ENCODE results near the gene APBB3.
A peak's percentile ranks its signal among the peaks of the same experiment; 100 is the strongest.

Gene APBB3

DNA sequence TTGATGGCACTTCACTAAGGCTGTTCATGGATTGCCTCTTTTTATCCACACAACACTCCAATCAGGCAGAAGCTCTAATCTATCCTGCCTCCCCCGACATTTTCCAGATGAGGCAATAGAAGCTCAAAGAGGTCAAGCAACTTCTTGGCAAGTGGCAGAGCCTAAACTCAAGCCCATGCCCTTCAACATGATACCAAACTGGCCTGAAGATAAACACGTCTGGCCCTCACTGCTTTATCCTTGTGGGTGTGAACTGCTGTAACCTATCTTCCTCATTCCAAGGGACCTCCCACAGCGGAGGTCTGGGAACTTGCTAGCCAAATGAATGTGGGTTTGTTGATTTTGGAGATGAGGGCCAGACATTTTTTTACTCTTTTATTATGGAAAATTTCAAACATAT is 9.8 kb upstream of the APBB3 start:
- no peak for DNase-seq

DNA sequence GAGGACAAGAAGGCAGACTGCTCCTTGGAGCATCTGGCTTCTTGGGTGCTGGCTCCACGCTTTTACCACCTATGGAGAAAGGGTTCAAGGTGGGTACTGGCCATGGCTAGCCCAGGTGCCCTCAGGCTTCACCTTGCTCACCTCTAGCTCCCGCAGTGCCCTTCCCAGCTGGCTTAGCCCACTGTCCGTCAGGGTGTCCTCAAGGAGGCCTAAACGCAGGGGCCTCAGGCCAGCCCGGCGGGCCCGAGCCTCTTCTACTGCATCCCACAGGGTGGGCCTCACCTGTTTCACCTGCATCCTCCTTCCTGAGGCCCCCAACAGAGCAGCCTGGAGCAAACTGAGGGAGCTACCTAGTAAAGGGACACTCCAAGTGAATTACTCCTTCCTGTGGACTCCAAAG is 9.3 kb upstream of the APBB3 start:
- no peak for DNase-seq

DNA sequence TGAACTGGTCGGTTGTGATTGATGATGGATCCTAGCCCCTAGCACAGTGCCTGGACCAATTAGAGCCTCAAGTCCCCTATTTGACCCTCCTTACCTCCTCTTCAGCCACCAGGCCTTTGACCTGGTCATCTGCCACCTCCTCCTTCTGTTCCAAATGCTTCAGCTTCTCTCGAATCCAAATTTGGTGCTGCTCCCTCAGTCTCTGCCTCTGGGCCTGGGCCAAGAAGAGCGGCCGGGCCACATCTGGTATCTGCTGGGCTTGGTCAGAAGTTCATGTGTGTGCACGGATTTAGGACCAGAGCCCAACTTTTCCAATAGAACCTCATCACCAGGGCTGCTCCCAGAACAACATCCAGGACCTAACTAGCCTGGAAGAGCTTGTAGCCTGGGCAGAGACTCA is 6.7 kb upstream of the APBB3 start:
- no peak for DNase-seq

GRCh38 chr5:140570488-140570887 is 6.1 kb upstream of the APBB3 start:
- DNase-seq, result no peak

DNA sequence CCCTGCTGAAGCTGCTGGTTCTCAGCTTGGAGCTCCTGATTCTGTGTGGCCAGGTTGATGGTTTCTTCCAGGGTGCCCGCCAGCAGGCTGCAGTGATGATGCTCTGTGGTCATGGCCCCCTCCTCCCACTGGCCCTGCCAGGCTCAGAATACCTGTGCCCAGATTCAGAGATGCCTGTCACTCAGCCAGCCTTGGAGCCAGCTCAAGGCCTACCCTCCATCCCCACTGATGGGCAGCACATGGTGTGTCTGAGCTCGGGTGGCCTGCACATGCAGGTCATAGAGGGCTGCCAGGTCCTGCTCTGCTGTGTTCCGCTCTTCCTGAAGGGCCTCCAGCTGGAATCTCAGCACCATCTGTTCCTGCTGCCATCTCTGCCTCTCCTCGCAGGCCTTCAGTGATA is 5.7 kb upstream of the APBB3 start:
- DNase-seq, result no peak

DNA sequence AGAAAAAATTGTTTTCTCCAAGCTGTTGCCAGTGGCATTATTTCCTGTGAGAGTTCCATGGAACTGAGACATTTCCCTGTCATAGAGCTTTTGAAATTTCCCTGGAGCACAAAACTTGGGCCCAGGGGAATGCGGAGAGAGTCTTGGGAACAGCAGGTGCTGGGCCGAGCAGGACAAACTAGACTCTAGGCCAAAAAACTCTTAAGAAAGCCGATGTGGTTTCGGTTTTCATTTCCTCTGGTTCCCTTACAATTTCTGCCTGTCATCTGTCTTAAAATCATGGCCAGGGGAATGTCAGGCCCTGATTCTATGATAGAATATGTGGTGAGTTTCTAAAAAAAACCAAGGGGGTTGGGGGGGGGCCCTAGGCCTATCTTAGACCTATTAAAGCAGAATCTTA is 4.8 kb upstream of the APBB3 start:
- DNase-seq, result no peak

GRCh38 chr5:140568443-140569063 is 4.2 kb upstream of the APBB3 start:
- DNase-seq, result no peak

DNA sequence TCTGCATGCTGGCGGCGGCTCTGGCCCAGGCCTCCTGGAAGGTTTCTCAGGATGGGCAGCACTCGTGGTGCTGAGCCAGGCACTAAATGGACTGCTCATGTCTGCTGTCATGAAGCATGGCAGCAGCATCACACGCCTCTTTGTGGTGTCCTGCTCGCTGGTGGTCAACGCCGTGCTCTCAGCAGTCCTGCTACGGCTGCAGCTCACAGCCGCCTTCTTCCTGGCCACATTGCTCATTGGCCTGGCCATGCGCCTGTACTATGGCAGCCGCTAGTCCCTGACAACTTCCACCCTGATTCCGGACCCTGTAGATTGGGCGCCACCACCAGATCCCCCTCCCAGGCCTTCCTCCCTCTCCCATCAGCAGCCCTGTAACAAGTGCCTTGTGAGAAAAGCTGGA is 3.5 kb upstream of the APBB3 start:
- no peak for DNase-seq

- no peak for DNase-seq
Measured at GRCh38 chr5:140567136-140567818, 2.9 kb upstream of the APBB3 start.

DNA sequence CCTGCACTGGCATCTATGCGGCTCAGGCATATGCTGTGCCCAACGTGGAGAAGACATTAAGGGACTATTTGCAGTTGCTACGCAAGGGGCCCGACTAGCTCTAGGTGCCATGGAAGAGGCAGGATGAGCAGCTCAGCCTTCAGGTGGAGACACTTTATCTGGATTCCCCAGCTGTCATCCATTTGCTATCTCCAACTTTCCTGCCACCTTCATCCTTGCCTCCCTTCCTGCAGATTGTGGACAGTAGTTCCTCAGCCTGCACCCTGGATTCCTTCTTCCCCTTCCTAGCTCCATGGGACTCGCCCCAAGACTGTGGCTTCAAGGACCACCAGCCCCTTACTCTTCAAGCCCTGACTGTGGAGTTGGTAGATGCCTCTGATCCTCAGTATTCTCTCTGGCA is 2.3 kb upstream of the APBB3 start:
- no peak for DNase-seq

- DNase-seq, result no peak
Measured at GRCh38 chr5:140565780-140566095, 1.3 kb upstream of the APBB3 start.

GRCh38 chr5:140565024-140565779 is 804 bp upstream of the APBB3 start:
- DNase-seq, result no peak

GRCh38 chr5:140563596-140563995 is 802 bp downstream of the APBB3 start:
- no peak for DNase-seq

DNA sequence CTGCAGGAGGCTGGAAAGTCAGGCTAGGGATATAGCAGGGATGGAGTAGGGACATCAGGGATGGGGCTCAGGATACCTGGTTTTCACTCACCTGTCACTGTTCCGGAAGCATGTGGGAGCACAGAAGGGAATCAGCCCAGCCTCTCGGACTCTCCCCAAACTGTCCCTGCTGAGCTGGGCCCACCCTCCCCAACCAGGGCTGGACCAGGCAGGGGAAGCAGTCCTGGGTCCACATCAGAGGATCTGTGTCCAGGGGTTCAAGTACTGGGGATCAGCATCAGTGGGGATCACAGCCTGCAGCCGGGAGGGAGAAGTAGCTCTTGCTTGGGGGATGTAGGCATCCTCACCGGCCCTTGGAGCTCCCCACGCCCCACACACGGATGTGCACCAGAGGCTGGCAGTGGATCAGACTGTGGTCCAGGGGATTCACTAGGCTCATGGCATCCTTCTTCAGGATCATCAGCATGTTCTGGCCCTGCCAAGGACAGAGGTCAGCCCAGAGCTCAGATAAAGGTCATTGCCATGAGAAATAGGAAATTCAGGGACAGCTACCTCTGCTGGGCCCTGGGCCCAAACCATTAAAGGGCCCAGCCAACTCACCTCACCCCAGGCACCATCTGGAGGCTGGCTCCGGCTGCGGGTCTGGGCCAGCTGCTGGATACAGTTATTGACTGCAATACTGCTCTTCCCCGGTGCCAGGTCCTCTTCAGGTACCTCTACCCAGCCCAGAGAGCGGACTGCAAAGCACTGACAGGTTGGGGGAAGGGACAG is 2.5 kb downstream of the APBB3 start:
- no peak for DNase-seq

- no peak for DNase-seq
Measured at GRCh38 chr5:140560227-140560626, 4.2 kb downstream of the APBB3 start.

- DNase-seq, result no peak
Measured at GRCh38 chr5:140558542-140558941, 5.9 kb downstream of the APBB3 start.

DNA sequence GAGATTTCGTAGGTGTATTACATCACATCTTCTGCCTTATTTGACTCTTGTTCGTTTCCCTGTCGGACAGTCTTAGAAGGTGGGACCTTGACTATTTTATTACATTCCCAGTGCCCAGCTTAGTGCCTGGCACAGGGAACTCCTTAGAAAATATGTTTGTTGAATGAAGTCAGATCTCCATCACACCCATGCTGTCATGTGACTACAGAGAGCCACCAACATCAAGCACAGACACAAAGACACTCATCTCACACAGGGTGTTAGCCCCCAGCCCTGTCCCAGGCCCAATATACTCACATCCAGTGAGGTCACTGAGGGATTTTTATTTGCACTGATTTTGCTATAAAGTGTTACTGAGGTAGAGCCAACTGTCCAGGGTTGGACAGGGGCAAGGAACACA is 6.4 kb downstream of the APBB3 start:
- DNase-seq, result no peak

DNA sequence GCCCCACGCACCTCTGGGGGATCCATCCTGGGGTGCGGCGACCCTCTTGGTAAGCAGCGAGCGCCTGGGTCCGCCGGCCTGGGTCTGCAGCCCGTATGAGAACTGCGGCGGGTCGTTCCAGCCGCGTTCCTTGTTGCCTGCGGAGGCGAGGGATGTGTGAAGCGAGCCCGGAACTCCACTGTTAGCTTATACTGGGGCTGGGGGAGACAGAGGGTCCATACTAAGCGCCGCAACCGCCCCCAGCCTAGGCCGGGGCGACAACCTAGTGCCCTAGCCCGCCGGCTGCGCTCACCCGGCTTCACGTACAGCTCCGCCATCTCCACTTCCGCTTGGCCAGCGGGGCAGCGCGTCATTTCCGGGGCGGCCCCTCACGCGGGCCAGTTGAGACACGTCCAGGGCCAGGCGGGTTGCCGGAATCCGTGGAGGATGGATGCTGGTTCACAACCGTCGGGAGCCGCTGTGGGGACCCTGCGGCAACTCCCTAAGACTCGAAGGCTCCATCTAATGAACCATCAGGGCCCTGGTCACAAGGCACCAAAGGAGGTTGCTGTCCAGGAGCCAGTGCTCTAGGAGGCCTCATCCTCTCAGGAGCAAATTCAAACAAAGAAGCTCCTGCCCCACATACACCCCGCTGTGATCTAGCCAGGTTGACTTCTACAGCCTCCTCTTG is 7.1 kb downstream of the APBB3 start, which contains the start of gene SRA1:
Gene SRA1, minus strand, starts transcription at position 338 of the 670 bp plus-strand sequence. Its CDS starts 21 bp downstream, at position 317.
- peak; percentile 82 for DNase-seq

DNA sequence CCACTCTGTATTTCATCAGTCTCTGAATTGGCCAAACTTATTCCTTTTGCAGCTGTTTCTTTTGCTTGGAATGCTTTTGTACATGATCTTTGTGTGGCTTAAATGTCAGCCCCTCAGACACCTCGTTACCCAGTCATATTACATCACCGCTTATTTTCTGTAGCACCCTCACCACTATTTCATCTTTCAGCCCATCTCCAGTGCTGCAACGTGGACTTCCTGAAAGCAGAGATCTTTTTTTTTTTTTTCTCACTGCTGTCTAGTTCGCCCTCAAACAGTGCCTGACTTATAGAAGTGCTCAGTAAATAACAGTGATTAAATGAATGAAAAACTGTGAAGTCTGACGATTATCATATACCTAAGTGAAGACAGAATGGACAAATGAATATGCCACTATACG is 8.0 kb downstream of the APBB3 start:
- DNase-seq, result no peak

DNA sequence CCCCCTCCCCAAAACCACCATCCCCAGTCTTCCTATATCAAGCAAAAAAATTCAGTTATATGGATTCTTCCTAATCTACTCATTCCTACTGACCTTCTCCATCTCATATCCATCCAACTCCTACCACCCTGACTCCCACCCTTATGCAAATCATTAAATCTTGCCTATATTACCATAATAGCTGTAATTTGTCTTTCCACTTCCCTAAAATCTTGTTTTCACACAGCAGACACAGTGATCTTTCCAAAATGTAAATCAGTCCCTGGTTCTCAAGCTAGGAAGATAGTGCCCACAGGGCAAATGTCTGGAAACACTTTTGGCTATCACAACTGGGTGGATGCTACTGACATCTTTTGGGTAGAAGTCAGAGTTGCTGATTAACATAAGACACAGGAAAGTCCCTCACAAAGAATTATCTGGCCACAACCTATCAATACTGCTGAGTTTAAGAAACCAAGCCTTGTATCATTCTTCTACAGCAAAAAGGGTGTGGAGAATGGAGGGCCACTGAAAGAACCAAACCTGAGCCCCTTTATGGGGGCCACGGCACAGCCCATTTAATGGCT is 8.6 kb downstream of the APBB3 start:
- DNase-seq, result no peak

DNA sequence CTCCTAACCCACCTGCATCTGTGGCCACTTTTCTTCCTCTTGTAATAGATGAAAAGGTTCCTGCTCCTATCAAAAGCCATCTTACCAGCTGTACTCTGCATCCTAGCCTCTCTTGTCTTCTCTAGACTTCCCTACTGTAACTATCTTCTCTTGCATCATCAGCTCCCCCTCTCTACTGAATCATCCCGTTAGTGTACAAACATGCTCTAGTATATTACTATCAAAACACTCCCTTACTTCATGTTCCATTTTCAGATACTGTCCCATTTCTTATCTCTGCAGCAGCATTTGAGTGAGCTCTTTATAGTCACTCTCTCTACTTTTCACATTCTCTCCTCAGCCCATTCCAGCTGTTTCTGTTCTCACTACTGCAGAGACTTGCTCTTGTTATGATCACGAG is 9.9 kb downstream of the APBB3 start:
- no peak for DNase-seq

GRCh38 chr5:140553657-140554056 is 10.7 kb downstream of the APBB3 start:
- no peak for DNase-seq

GRCh38 chr5:140551872-140552271 is 12.5 kb downstream of the APBB3 start:
- no peak for DNase-seq

All from NCI-H748 treated with DMSO at 0.1 percent for 48 hours (cell line).